ENCODE data around the gene TPD52L3.

DNA sequence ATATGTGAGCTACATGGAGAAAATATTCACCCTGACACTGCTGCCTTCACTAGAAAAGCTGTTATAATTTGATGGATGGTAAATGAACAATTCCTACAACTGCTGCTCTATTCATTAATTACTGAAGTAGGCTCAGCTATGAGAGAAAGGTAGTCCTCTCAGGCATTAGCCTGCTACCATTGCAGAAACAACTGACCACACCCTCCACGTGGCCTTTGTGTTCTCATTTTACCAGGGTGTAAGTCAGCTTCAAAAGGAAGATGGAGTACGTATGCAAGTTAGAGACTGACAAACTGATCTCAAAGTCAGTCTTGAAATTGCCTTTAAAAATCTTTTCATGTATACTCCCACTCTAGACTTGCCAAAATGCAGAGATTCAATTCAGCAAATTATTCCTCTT, 26.3 kb upstream of the TPD52L3 start:
- TF ChIP-seq CTCF (IDR thresholded peaks at IDR 0.05; ENCODE audit: low read length), result no peak
- TF ChIP-seq EZH2 (IDR thresholded peaks at IDR 0.05; ENCODE audit: borderline replicate concordance, low read length), result no peak

All from OCI-LY1 (cell line).